HG02588 (cell line): ENCODE data around the gene TRIM71.
A peak's percentile ranks its signal among the peaks of the same experiment; 100 is the strongest.
"Not testable (repeated sequence)": the region's sequence is repeated elsewhere in the genome, so short reads cannot be mapped to it uniquely, and the experiment has no call there.

ENCODE experiments used
- ATAC-seq: cut with Tn5 transposase; IDR thresholded peaks from one replicate; pipeline ENCODE4 v1.9.1; 2021; ENCODE audit warnings: mild to moderate bottlenecking, moderate library complexity; ENCODE audit not compliant: unreplicated experiment

The TRIM71 gene

GRCh38 chr3:32922078-32922477, 104.3 kb downstream of the TRIM71 start:
- ATAC-seq = no peak

DNA sequence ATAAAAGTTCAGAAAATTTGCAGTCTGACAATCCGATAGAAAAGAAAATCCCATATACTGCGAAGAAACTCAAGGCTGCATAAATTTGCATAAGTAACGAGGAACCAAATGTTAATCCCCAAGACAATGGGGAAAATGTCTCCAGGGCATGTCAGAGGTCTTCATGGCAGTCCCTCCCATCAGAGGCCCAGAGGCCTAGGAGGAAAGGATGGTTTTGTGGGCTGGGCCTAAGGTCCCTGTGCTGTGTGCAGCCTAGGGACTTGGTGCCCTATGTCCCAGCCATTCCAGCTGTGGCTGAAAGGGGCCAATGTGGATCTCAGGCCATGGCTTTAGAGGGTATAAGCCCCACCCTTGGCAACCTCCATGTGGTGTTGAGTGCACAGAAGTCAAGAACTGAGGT, 112.4 kb downstream of the TRIM71 start:
- no peak for ATAC-seq

DNA sequence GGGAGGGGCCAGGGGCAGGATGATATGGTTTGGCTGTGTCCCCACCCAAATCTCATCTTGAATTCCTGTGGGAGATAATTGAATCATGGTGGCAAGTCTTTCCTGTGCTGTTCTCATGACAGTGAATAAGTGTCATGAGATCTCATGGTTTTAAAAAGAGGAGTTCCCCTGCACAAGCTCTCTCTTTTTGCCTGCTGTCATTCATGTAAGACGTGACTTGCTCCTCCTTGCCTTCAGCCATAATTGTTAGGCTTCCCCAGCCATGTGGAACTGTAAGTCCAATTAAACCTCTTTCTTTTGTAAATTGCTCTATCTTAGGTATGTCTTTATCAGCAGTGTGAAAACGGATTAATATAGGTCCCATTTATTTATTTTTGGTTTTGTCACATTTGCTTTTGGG, 113.5 kb downstream of the TRIM71 start:
- not testable (repeated sequence) for ATAC-seq

DNA sequence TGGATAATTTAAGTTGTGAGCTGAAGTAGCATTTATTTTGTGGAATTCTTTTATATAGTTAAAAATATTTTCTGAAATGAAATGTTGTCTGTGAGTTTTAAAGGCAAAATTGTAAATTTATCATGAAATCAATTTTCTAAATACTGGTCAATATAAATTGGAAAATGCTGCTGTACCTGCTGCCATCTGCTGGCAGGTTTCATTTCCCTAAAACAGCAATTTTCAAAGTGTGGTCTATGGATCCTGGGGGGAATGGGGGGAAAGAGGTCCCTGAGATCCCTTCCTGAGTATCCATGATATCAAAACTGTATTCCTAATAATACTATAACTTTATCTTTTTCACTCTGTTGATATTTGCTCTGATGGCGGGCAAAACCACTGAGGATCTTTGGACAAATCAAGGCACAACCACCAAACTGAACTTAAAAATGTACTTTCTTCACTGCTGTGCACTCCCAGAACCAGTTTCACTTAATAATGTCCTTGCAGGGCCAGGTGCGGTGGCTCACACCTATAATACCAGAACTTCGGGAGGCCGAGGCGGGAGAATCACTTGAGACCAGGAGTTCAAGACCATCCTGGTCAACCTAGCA, 116.4 kb downstream of the TRIM71 start:
- ATAC-seq = no peak

DNA sequence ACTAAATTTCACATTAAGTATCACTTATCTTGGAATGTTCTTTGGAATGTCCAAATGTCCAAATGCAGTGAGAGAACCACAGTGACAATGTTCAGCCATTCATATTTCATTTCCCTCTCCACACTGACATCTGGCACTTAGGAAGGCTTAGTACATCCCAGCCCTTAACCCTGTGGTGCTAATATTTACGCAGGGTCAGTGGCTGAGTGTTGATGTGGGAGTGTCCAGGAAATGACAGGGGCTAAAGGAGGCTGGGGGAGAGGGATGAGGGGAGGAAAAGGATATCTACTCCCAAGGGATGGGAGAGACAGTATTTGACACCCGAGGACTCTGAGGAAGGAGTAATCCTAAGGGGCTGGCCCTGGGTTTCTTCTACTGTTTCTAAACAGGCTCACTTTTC, 119.5 kb downstream of the TRIM71 start:
- ATAC-seq = no peak

DNA sequence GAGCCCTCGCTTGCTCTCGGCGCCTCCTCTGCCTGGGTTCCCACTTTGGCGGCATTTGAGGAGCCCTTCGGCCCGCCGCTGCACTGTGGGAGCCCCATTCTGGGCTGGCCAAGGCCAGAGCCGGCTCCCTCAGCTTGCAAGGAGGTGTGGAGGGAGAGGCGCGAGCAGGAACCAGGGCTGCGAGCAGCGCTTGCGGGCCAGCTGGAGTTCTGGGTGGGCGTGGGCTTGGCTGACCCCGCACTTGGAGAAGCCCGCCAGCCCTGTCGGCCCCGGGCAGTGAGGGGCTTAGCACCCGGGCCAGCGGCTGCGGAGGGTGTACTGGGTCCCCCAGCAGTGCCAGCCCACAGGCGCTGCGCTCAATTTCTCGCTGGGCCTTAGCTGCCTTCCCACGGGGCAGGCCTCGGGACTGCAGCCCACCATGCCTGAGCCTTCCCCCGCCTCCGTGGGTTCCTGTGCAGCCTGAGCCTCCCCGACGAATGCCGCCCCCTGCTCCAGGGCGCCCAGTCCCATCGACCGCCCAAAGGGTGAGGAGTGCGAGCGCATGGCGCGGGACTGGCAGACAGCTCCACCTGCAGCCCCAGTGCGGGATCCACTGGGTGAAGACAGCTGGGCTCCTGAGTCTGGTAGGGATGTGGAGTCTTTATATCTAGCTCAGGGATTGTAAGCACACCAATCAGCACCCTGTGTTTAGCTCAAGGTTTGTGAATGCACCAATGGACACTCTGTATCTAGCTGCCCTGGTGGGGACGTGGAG, 121.9 kb downstream of the TRIM71 start:
- ATAC-seq = not testable (repeated sequence)

DNA sequence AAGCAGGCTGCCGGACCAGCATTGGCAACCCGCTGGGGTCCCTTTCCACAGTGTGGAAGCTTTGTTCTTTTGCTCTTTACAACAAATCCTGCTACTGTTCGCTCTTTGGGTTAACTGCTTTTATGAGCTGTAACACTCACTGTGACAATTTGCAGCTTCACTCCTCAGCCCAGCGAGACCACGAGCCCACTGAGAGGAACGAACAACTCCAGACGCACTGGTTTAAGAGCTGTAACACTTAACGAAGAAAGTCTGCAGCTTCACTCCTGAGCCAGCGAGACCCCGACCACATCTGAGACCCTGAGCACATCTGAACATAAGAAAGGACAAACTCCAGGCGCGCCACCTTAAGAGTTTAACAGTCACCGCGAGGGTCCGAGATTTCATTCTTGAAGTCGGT, 122.9 kb downstream of the TRIM71 start:
- ATAC-seq = no peak

DNA sequence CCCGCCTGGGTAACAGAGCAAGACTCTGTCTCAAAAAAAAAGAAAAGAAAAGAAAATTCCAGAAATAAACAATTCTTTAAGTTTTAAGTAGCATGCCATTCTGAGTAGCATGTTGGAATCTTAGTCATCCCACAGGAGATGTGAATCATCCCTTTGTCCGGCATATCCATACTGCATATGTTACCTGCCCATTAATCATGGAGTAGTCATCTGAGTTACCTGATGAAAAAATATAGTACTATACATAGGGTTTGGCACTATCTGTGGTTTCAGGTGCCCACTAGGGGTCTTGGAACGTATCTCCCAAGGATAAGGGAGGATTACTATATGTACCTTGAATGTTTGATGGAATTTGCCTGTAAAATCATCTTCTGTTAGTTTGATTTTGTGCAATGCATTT, 127.3 kb downstream of the TRIM71 start:
- ATAC-seq = no peak

DNA sequence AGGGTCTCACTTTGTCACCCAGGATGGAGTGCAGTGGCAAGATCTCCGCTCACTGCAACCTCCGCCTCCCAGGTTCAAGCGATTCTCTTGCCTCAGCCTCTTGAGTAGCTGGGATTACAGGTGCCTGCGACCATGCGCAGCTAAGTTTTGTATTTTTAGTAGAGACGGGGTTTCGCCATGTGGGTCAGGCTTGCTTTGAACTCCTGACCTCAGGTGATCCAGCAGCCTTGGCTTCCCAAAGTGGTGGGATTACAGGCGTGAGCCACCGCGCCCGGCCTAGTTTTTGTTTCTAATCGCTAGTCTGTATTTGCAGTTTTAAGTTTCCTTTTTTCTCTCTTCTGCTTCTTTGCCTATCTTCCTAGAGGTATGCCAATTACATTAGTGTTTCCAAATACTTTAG, 127.8 kb downstream of the TRIM71 start:
- not testable (repeated sequence) for ATAC-seq

- peak; percentile 20 for ATAC-seq
Measured at GRCh38 chr3:32946973-32947788, 129.4 kb downstream of the TRIM71 start.
